IPS DF 6.9 (cell line): Measurements from ENCODE around the gene LIMS2.

Experiments
- DNase-seq: peaks from one replicate; pipeline ENCODE4 v3.0.0-alpha.2; 2013; ENCODE audit warnings: low read depth, low spot score
- H3K27ac ChIP-seq: one replicate; pipeline ENCODE4 v1.5.1; 2013; ENCODE audit warnings: low read length, control low read depth
- H3K27me3 ChIP-seq: 2 replicates; pipeline ENCODE4 v1.6.1; 2013; ENCODE audit warnings: mild to moderate bottlenecking, low read length; ENCODE audit not compliant: control insufficient read depth, insufficient read depth
- H3K36me3 ChIP-seq: 2 replicates; pipeline ENCODE4 v1.6.1; 2013; ENCODE audit warnings: low read length; ENCODE audit not compliant: control insufficient read depth, insufficient read depth
- H3K4me1 ChIP-seq: 2 replicates; pipeline ENCODE4 v1.6.1; 2013; ENCODE audit warnings: low read length; ENCODE audit not compliant: control insufficient read depth, insufficient read depth
- H3K4me3 ChIP-seq: 2 replicates; pipeline ENCODE4 v1.5.1; 2013; ENCODE audit warnings: mild to moderate bottlenecking, low read length
- H3K9me3 ChIP-seq: 2 replicates; pipeline ENCODE4 v1.6.1; 2013; ENCODE audit warnings: low read length, inconsistent platforms; ENCODE audit not compliant: control insufficient read depth, insufficient read depth
- WGBS: extraction: QIAGEN DNeasy Blood & Tissue Kit; methylation state at CpG from one replicate; pipeline ENCODE4 v1.1.7; 2013; ENCODE audit warnings: mixed read lengths, missing lambda C conversion rate; ENCODE audit not compliant: insufficient read length, insufficient coverage; 5-methylcytosine and 5-hydroxymethylcytosine counted together

The LIMS2 gene

DNA sequence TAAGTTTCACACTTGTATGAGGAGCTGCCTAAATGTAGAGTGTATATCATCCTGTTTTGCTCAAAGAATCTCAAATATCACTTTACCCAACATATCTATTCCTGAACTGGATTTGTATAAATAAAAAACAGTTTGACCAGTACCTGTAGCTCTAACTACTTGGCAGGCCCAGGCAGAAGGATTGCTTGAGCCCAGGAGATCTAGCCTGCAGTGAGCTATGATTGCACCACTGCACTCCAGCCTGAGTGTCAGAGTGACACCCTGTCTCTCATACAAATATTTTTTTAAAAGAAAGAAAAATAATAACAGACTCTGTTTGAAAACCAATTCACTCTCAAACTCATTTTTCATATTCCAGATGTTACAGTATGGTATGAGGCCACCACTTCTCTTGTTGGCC lies 7.7 kb upstream of the LIMS2 start:
- H3K27ac ChIP-seq = no peak overlapping the region
- no peak overlapping the region for H3K4me3 ChIP-seq
- no peaks in the 10 kb centered on the region for H3K36me3 ChIP-seq
- DNase-seq = no peak
- no peaks in the 10 kb centered on the region for H3K27me3 ChIP-seq
- H3K9me3 ChIP-seq = no peaks in the 10 kb centered on the region
- H3K4me1 ChIP-seq = no peaks in the 10 kb centered on the region

DNA sequence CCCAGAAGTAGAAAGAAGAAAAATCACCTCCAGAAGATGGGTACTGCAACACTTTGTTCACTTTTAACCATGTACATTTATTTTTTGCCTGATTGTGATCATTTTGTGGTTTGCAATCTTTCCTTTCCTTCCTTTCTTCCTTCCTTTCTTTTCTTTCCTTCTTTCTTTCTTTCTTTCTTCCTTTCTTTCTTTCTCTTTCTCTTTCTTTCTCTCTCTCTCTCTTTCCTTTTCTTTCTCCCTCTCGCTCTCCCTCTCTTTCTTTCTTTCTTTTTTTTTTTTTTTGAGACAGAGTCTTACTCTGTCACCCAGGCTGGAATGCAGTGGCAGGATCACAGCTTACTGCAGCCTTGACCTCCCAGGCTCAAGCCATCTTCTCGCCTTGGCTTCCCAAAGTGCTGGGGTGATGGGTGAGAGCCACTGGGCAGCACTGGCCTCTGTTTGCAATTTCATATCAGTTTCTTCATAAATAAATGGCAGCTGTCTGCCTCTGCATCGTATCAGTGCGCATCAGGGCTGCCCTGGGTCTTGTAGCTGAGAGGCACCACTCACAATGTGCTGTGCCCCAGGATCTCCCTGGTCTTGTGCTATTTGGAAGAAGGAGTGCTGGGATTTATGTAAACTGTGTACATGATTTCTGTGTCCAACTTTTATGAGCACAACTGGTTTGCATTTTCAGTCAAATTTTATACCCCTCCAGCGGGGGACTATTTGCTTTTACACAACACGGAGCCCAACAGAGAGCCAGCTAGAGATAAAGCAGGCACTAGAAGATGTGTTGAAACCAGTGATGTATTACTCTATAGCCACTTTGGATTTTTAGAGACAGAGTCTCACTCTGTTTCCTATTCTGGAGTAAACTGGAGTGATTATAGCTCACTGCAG lies 6.9 kb upstream of the LIMS2 start:
- H3K4me3 ChIP-seq = no peak overlapping the region
- no peaks in the 10 kb centered on the region for H3K9me3 ChIP-seq
- no peaks in the 10 kb centered on the region for H3K36me3 ChIP-seq
- H3K27me3 ChIP-seq = no peaks in the 10 kb centered on the region
- no CpG with 5 or more reads among the region's 6 CpGs for WGBS
- no peak for DNase-seq
- H3K4me1 ChIP-seq = no peaks in the 10 kb centered on the region
- H3K27ac ChIP-seq = no peak overlapping the region

DNA sequence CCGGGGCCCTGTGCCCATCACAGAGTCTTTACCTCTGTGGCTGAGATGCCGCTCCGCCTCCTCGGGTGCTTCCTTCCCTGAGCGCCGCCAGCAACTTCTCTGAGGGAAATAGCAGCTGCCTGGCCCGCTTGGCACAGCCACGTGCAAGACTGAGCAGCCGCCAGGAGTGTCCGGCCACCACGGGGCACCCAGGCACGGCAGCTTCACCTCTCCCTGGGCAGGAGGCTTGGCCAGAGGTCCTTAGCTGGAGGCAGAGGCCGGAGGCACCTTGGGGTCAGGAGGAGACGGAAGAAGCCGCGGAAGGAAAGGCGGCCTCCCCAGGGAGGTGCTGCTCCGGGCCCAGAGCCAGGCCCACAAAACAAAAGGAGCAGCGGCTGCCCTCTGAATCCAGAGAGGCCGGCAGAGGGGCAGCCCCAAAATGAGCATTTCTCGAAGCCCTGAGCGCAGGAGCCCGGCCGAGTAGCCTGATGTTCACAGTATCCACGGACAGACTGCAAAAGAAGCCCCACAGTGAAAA lies 6.0 kb upstream of the LIMS2 start:
- H3K9me3 ChIP-seq = no peaks in the 10 kb centered on the region
- H3K4me1 ChIP-seq = no peaks in the 10 kb centered on the region
- H3K27ac ChIP-seq = no peak overlapping the region
- DNase-seq = no peak
- H3K4me3 ChIP-seq = no peak overlapping the region
- H3K36me3 ChIP-seq = no peaks in the 10 kb centered on the region
- no CpG with 5 or more reads among the region's 25 CpGs for WGBS
- peaks cover 3% of the 10 kb centered on the region; the same call in 1 of the 2 replicates for H3K27me3 ChIP-seq

DNA sequence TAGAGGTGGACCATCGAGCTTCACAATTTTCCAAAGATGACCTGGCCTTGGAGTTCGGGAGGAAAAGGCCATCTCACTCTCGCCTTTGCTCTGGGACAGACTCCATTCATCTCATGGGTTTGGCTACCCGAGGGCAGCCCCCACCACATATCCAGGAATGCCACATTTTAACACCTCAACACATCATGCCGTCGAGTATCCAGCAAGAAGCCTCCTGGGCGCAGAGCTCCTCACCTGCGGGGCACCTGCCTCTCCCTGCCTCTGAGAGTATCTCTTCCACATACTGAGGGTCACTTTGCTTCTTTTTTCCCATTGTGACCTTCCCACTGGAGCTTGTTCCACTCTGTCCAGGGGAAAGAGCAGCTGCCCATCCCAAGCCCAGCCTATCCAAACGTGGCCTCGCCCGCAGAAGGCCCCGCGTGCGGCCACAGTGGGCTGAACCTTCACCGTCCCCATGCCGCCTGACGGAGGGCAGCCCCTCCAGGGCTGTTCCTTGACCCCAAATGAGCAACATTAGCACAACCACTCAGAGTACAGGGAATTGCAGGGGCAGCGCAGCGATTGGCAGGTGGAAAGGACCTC lies 5.5 kb upstream of the LIMS2 start:
- DNase-seq = no peak
- no CpG with 5 or more reads among the region's 19 CpGs for WGBS
- H3K27me3 ChIP-seq = peaks cover 7% of the 10 kb centered on the region; the same call in 1 of the 2 replicates
- H3K9me3 ChIP-seq = no peaks in the 10 kb centered on the region
- H3K27ac ChIP-seq = no peak overlapping the region
- H3K4me1 ChIP-seq = 0 out of 2 replicates have a peak, but pooled peaks cover 2% of the 10 kb centered on the region
- no peak overlapping the region for H3K4me3 ChIP-seq
- no peaks in the 10 kb centered on the region for H3K36me3 ChIP-seq

DNA sequence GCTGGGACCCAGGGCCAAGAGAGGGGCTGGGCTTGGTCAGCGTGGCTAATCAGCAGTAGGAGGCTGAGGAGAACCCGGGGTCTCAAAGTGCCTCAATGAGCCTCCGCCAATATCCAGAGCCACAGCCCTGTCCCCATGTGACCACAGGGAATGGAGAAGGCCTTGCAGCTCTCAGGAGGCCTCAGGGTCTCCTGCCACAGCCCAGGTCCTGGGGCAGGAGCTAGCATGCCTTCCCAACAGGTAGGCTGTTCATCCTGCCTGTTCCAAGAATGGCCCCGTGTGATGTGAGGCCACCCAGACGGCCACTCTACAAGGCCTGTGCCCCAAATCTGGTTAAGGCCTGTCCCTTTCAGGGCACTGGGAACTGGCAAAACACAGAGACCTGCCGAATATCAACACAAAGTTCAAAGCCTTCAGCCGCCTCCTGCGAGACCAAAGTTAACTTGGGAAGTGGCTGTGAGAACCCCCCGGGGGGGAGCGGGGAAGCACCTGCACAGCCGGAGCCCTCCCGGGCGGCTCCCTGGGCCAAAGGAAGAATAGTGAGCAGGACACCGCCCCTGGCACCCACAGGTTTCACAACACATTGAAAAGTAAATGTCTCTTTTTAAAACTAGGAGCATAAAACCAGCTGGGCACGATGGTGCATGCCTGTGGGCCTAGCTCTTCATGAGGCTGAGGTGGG lies 4.5 kb upstream of the LIMS2 start:
- Histone ChIP-seq H3K4me1 (0 out of 2 replicates have a peak, but pooled peaks cover 2% of the 10 kb centered on the region), H3K9me3 (no peaks in the 10 kb centered on the region), H3K36me3 (no peaks in the 10 kb centered on the region), H3K27ac (no peak overlapping the region), H3K27me3 (peaks cover 7% of the 10 kb centered on the region; the same call in 1 of the 2 replicates), H3K4me3 (no peak overlapping the region)
- DNase-seq = no peak
- no CpG with 5 or more reads among the region's 15 CpGs for WGBS

DNA sequence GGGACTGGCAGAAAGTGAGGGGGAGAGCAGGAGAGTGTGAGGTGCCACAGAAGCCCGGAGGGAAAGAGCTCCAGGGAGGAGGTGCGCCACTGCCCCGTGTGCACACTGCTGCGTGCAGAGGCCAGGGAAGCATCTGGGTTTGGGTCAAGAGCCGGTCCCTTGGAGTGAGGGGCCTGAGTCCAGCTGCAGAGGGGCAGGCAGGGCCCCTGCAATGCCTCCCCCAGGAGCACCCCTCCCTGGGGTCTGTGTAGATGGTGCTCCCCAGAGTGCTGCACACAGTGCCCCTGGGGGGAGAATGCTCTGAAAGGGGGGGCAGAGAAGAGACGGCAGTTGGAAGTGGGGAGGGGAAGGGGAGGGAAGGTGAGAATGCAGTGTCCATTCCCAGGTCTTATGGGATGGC lies 3.7 kb upstream of the LIMS2 start:
- Histone ChIP-seq H3K27me3 (peaks cover 13% of the 10 kb centered on the region; the same call in 1 of the 2 replicates), H3K36me3 (no peaks in the 10 kb centered on the region), H3K9me3 (no peaks in the 10 kb centered on the region), H3K4me3 (no peak overlapping the region), H3K4me1 (peaks cover 6% of the 10 kb centered on the region; the same call in 1 of the 2 replicates), H3K27ac (no peak overlapping the region)
- no CpG with 5 or more reads among the region's 6 CpGs for WGBS
- no peak for DNase-seq

DNA sequence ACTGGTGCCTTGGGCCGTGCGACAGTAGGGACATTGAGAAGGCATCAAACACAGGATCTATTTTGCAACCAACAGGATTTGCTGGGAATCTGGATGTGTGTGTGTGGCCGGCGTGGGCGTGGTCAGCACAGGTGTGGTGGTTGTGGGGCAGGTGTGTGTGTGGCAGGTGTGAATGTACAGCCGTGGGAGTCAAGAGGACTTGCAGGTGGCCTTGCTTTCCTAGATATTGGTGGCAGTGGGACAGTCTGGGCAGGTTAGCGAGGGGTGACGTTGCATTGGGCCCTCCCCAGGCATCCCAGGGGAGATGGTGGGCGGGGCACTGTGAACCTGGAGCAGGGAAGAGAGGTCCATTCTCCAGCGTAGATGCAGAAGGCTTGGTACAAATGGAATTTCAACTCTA lies 3.2 kb upstream of the LIMS2 start:
- no CpG with 5 or more reads among the region's 10 CpGs for WGBS
- H3K4me3 ChIP-seq = no peak overlapping the region
- H3K27me3 ChIP-seq = peaks cover 15% of the 10 kb centered on the region; the same call in 1 of the 2 replicates
- peaks cover 6% of the 10 kb centered on the region; the same call in 1 of the 2 replicates for H3K4me1 ChIP-seq
- no peak for DNase-seq
- no peaks in the 10 kb centered on the region for H3K9me3 ChIP-seq
- no peak overlapping the region for H3K27ac ChIP-seq
- H3K36me3 ChIP-seq = no peaks in the 10 kb centered on the region

DNA sequence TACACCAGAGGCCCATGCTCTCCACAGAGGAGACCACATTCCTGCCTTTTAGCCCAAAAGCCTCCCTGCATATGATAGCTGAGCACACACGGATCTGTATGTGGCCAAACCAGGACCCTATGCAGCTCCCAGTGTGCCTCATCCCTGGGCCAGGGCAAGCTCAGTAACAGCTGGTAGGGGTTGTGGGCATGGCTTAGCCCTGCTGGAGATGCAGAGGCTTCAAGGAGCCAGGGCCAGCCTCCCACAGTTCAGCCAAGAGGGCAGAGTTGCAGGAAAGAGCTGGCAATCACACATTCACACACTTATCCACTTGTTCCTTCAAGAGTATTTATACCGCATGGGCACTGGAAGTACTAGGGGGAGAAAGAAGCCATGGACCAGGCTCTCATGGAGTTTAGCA lies 1.6 kb upstream of the LIMS2 start:
- no peak overlapping the region for H3K27ac ChIP-seq
- no peaks in the 10 kb centered on the region for H3K36me3 ChIP-seq
- peaks cover 6% of the 10 kb centered on the region; the same call in 1 of the 2 replicates for H3K4me1 ChIP-seq
- no CpG with 5 or more reads among the region's 2 CpGs for WGBS
- no peaks in the 10 kb centered on the region for H3K9me3 ChIP-seq
- no peak overlapping the region for H3K4me3 ChIP-seq
- no peak for DNase-seq
- H3K27me3 ChIP-seq = peaks cover 15% of the 10 kb centered on the region; the same call in 1 of the 2 replicates

DNA sequence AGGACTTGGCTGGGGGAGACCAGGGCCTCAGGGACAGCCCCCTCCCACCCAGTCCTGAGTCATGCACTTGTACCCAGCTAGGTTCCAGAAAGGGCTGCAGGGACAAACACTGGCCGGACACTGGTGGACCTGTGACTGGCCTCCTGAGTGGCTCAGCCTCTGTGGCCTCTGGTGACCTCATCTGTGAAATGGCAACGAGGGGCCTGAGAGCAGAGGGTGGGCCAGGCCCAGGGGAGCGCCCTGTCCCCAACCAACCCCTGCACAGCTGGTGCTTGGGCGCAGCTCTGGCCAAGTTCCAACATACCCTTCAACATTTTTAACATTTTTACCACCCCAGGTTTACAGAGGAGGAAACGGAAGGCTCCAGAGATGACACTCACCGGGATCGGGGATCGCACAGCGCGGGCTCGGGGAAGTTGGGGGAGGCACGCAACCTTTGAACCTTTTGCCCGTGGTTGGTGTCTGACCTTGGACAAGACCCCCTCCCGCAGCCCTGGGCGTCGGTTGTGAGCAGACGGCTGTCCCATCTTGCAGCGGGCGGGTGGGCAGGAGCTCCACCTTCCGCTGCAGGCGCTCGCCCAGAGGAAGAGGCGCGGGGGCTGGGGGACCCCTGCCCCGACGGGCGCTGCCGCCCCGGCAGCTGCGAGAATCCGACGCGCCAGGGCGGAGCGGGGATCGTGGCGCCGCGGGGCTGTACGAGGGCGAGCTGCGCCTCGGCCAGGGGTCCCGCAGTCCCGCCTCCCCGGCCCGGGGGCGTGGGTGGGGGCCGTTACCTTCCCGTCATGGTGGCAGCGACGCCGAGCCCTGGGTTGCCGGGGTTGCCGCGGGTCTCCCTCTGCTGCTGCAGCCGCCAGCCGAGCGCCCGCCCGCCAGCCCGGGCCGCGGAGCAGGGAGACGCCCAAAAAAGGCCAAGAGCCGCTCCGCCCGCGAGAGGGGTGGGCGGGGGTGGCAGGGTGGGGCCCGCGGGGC lies 805 bp downstream of the LIMS2 start:
- peaks cover 15% of the 10 kb centered on the region; the same call in 1 of the 2 replicates for H3K27me3 ChIP-seq

More for the DNA sequence above, 805 bp downstream of the LIMS2 start:
- Histone ChIP-seq H3K4me1 (peaks cover 6% of the 10 kb centered on the region; the same call in 1 of the 2 replicates), H3K9me3 (no peaks in the 10 kb centered on the region), H3K36me3 (no peaks in the 10 kb centered on the region), H3K27ac (no peak overlapping the region), H3K4me3 (peak overlapping the region; percentile 67; the same call in 1 of the 2 replicates)
- no CpG with 5 or more reads among the region's 72 CpGs for WGBS
- DNase-seq = no peak
